T-helper 1 cell (primary cell): ENCODE measurements around the gene C19orf67.

Experiments used
- DNase-seq, 5 donors: peaks; one replicate each; pipeline ENCODE4 v3.0.0-alpha.2; 2012 to 2020
- total RNA-seq, 4 donors: gene quantifications; one replicate each; lab custom pipeline; 2026; lab: John Stamatoyannopoulos, UW

Gene C19orf67
- total RNA-seq: 0 to 0.54 (median 0.43) reads per million in 4 donors

DNA sequence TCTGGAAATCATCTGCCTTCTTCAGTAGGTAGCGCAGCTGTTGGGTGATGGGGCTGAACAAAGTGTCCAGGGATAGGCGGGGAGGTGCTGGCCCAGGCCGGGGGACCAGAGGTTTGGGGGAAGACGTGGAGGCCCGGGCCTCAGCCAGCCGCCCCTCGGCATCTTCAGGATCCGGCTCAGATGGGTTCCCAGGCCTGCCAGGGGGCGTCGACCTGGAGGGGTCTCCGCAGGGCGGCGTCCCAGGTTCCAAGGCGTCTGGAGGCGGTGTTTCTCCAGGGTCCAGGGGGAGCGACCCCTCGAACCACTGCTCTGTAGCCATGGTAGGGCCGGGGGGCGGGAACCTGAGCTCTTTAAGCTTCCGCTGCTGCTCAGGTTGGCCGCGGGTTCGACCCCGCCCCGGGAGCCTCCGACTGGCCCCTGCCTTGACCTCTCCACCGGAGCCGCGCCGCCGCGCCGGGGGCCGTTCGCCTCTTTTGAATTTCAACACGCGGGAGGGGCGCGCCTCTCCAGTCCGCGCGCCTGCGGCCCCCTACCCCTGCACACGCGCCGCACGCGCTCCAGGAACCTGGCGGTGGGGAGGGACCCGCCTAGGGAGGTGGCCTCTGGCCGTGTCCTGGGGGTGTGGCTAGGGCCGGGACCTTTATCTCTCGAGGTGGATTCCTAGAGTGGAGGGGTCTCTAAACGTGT lies at the start of gene C19orf67:
TSS of gene C19orf67 (minus strand) at position 475 of the 687 bp plus-strand sequence. CDS start at position 319, 156 bp downstream.
- no peak for DNase-seq

DNA sequence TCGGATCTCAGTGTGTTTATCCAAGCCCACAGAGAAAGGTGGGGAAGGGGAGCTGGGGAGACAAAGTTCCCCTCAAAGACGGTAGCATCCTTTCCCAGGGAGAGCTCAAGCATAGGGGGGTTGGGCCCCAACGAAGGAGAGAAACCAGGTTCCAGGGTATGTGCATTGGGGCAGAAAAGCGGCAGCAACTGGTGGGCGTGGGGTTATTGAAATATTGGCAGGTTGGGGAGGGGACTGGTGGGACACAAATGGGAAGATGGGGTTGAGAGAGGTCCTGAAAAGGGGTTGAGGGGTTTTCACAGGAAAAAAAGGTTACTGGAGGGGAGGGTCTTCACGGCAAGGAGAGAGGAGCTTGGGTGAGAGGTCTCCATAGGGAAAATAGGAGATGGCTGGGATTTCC lies 49.8 kb upstream of the C19orf67 start:
- DNase-seq: no peak

GRCh38 chr19:14127929-14128509 lies 42.4 kb upstream of the C19orf67 start:
- DNase-seq: no peak

DNA sequence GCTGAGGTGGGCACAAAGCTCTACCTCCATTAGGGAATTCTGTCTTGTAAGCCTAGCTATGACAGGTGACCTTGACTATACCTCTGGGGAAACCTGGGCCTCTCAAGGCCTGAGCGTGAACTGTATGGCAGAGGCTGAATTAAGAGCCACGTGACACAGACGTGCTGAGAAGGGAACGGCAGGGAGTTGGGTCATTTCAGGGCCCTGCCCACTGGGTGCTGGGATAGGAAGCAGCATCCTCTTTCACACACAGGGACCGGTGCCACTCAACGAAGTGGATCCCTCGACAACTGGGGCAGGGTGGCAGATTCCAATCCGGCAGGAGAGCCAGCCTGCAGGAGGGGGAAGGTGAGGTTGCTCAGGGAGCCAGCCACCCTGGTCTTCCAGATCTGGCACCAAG lies 41.6 kb upstream of the C19orf67 start:
- no peak for DNase-seq

GRCh38 chr19:14122924-14123323 lies 37.3 kb upstream of the C19orf67 start:
- no peak for DNase-seq

- DNase-seq: no peak
These were observed 34.9 kb upstream of the C19orf67 start for GRCh38 chr19:14120497-14120780.

GRCh38 chr19:14119644-14120496 lies 34.3 kb upstream of the C19orf67 start:
- no peak for DNase-seq

GRCh38 chr19:14119146-14119545 lies 33.6 kb upstream of the C19orf67 start:
- no peak for DNase-seq

- DNase-seq: peak in 3 of 5 donors; percentile 26 to 39 (median 32)
These were observed 32.8 kb upstream of the C19orf67 start for GRCh38 chr19:14118165-14119051.

DNA sequence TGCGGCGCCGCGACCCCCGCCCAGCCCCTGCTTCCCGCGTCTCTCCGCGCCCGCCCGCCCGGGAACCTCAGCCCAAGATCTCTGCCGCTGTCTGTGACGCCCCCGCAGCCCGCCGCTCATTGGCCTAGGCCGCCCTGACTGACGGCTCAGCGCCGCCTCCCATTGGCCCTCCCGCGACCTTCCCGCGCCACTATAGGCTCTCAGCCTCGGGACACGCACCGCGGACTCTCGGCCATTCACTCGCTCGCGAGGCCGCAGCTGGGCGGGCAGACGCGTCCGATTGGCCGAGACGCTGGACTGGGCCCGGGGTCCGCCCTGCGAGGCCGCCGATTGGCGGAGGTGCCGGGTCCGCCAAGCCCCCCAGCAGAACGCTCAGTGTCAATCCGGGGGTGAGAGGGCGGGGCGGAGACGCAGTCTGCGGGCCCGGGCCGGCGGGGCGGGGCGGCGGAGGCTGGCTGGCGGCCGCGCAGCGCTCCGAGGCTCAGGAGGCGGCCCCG lies 32.1 kb upstream of the C19orf67 start, which contains the start of gene PRKACA:
TSS of gene PRKACA (minus strand) at position 95 of the 497 bp plus-strand sequence. CDS start 215 bp downstream, outside the sequence.
- DNase-seq: peak; percentile 96 to 99 (median 97)

GRCh38 chr19:14116918-14117578 lies 31.5 kb upstream of the C19orf67 start:
- DNase-seq: peak in 2 of 5 donors; percentile 23

- DNase-seq: no peak
These were observed 30.9 kb upstream of the C19orf67 start for GRCh38 chr19:14116525-14116917.

GRCh38 chr19:14115756-14116155 lies 30.2 kb upstream of the C19orf67 start:
- DNase-seq: no peak

- peak in 4 of 5 donors; percentile 26 to 42 (median 36) for DNase-seq
These were observed 29.3 kb upstream of the C19orf67 start for GRCh38 chr19:14114854-14115253.

DNA sequence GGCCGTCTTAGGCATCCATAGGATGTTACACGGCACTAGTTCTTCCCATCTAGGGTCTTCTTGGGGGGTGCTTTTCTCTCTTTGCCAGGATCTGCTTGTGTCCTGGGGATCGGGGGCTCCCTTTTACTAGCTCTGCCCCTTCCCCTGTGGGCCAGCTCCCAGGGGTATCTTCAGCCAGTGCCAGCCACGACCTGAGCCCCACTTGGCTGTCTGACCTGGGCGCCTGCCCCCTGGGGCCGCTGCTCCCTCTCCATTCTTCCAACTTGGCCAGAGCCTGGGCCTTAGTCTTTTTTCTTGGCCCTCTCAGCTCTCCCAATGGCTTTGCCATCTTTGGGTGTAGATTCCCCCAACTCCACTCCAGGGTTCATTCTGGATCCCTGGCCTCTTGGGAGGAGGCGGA lies 28.9 kb upstream of the C19orf67 start:
- no peak for DNase-seq

DNA sequence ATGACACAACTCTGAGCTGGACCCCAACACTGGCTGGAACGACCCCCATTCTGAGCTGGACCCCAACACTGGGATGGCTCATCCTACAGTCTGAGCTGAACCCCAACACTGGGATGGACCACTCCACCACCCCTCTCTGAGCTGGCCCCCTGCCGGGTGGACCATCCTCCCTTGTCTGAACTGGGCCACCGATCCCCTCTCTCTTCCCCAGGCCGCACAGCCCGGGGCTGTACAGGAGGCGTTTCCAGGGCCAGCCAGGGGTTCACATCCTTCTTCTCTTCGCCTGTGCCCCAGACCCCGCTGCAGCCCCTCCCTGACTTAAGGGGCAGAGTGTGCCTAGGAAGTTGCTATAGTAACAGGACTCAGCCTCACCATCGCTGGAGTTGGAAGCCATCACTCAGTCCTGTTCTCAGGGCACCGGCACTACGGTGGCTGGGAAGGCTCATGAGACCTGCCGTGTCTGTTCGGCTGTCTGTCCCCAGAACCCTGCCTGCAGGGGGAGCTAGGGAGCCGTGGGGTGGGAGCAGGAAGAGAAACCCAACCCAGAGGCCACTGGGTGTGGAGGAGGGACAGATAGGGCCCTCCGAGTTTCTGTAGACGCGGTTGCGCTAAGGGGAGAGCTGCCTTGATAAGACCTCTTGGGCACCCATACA lies 28.3 kb upstream of the C19orf67 start:
- DNase-seq: peak in 3 of 5 donors; percentile 29 to 52 (median 38)

GRCh38 chr19:14112809-14113385 lies 27.3 kb upstream of the C19orf67 start:
- DNase-seq: no peak

GRCh38 chr19:14112051-14112808 lies 26.6 kb upstream of the C19orf67 start:
- DNase-seq: no peak

- no peak for DNase-seq
These were observed 25.9 kb upstream of the C19orf67 start for GRCh38 chr19:14111486-14111885.

- DNase-seq: no peak
These were observed 25.1 kb upstream of the C19orf67 start for GRCh38 chr19:14110650-14111049.
